Hepatocyte (in vitro differentiated cells): Measurements from ENCODE around the gene FOXO4. TPM values are rescaled to one million over a fixed set of nuclear protein-coding genes. Genes with fewer than 3 reads are reported as not detected.

ENCODE experiments used
- DNase-seq: peaks from one replicate; pipeline ENCODE4 v3.0.0-alpha.2; 2016; ENCODE audit warnings: low spot score
- H2AFZ ChIP-seq: fragments of 200-600 bp; sonication (generic); 2 replicates; pipeline ENCODE4 v1.6.0; 2016; ENCODE audit warnings: antibody characterized with exemption, mild to moderate bottlenecking
- H3K27ac ChIP-seq: fragments of 200-600 bp; sonication (generic); 2 replicates; pipeline ENCODE4 v1.5.1; 2016; ENCODE audit warnings: mild to moderate bottlenecking
- H3K27me3 ChIP-seq: fragments of 200-600 bp; sonication (generic); 2 replicates; pipeline ENCODE4 v1.6.1; 2016
- H3K36me3 ChIP-seq: fragments of 200-600 bp; sonication (generic); replicated peaks from 2 replicates; pipeline ENCODE4 v1.5.1; 2016; ENCODE audit warnings: low read depth; ENCODE audit not compliant: insufficient read depth
- H3K4me1 ChIP-seq: fragments of 200-600 bp; sonication (generic); 2 replicates; pipeline ENCODE4 v1.5.1; 2016; ENCODE audit warnings: mild to moderate bottlenecking, moderate library complexity; ENCODE audit not compliant: insufficient read depth
- H3K4me2 ChIP-seq: fragments of 200-600 bp; sonication (generic); 2 replicates; pipeline ENCODE4 v1.6.0; 2016
- H3K4me3 ChIP-seq: fragments of 200-600 bp; sonication (generic); 2 replicates; pipeline ENCODE4 v1.5.1; 2016; ENCODE audit warnings: mild to moderate bottlenecking
- H3K79me2 ChIP-seq: fragments of 200-600 bp; sonication (generic); 2 replicates; pipeline ENCODE4 v1.6.0; 2017; ENCODE audit warnings: mild to moderate bottlenecking
- H3K9me2 ChIP-seq: fragments of 200-600 bp; sonication (generic); replicated peaks from 2 replicates; pipeline ENCODE4 v1.6.0; 2017; ENCODE audit warnings: mild to moderate bottlenecking; ENCODE audit not compliant: insufficient read depth
- H3K9me3 ChIP-seq: fragments of 200-600 bp; sonication (generic); 2 replicates; pipeline ENCODE4 v1.5.1; 2016; ENCODE audit warnings: low read depth, mild to moderate bottlenecking
- H4K20me1 ChIP-seq: fragments of 200-600 bp; sonication (generic); 2 replicates; pipeline ENCODE4 v1.6.0; 2016; ENCODE audit warnings: mild to moderate bottlenecking; ENCODE audit not compliant: insufficient read depth, poor library complexity, severe bottlenecking
- CTCF ChIP-seq: fragments of 200-600 bp; sonication (generic); IDR thresholded peaks from 2 replicates; pipeline ENCODE4 v1.5.1; 2016; ENCODE audit warnings: antibody characterized with exemption, mild to moderate bottlenecking; ENCODE audit not compliant: poor library complexity
- EZH2 ChIP-seq: fragments of 200-600 bp; sonication (generic); IDR thresholded peaks from 2 replicates; pipeline ENCODE4 v1.6.1; 2016; ENCODE audit warnings: antibody characterized with exemption, mild to moderate bottlenecking, borderline replicate concordance
- EZH2phosphoT487 ChIP-seq: fragments of 200-600 bp; sonication (generic); IDR thresholded peaks from one replicate; pipeline ENCODE4 v1.6.1; 2018; ENCODE audit warnings: antibody characterized with exemption, mild to moderate bottlenecking, low read depth, moderate library complexity; ENCODE audit not compliant: unreplicated experiment, severe bottlenecking
- whole genome bisulfite sequencing: methylation state at CpG from one replicate; pipeline ENCODE4 v1.1.6; 2016; ENCODE audit warnings: low lambda C conversion rate; ENCODE audit errors: missing lambda C conversion rate; 5-methylcytosine and 5-hydroxymethylcytosine counted together
- polyA plus RNA-seq: library from polyadenylated mRNA; unstranded; fragments of >200 nt; fragmentation: Nextera tagmentation; extraction: Ambion mirVana; gene quantifications from 2 replicates; pipeline ENCODE4 v1.2.1, GENCODE V29; 2016
- total RNA-seq: library from RNA; depleted of rRNA; stranded (reverse); fragments of >200 nt; gene quantifications from 2 replicates; pipeline ENCODE4 v1.2.3, GENCODE V29; 2014

The FOXO4 gene
- total and polyA plus RNA-seq, 2 experiments from 2014 or later: 6.3 to 10.8 TPM

- Histone ChIP-seq H3K27ac (no peak overlapping the region), H3K4me3 (no peak overlapping the region), H3K4me2 (peak overlapping the region; percentile 76), H2AFZ (no peak overlapping the region), H3K9me2 (no peaks in the 10 kb centered on the region), H3K9me3 (no peaks in the 10 kb centered on the region), H4K20me1 (no peaks in the 10 kb centered on the region), H3K79me2 (peaks cover 8% of the 10 kb centered on the region), H3K27me3 (no peaks in the 10 kb centered on the region), H3K36me3 (no peaks in the 10 kb centered on the region), H3K4me1 (no peaks in the 10 kb centered on the region)
- 87% methylated on average over 10 of the region's 10 CpGs for WGBS
- no peak for TF ChIP-seq EZH2
- TF ChIP-seq CTCF: no peak
- no peak for TF ChIP-seq EZH2phosphoT487
- no peak for DNase-seq
These were observed 21.7 kb downstream of the FOXO4 start for GRCh38 chrX:71117358-71117757.

DNA sequence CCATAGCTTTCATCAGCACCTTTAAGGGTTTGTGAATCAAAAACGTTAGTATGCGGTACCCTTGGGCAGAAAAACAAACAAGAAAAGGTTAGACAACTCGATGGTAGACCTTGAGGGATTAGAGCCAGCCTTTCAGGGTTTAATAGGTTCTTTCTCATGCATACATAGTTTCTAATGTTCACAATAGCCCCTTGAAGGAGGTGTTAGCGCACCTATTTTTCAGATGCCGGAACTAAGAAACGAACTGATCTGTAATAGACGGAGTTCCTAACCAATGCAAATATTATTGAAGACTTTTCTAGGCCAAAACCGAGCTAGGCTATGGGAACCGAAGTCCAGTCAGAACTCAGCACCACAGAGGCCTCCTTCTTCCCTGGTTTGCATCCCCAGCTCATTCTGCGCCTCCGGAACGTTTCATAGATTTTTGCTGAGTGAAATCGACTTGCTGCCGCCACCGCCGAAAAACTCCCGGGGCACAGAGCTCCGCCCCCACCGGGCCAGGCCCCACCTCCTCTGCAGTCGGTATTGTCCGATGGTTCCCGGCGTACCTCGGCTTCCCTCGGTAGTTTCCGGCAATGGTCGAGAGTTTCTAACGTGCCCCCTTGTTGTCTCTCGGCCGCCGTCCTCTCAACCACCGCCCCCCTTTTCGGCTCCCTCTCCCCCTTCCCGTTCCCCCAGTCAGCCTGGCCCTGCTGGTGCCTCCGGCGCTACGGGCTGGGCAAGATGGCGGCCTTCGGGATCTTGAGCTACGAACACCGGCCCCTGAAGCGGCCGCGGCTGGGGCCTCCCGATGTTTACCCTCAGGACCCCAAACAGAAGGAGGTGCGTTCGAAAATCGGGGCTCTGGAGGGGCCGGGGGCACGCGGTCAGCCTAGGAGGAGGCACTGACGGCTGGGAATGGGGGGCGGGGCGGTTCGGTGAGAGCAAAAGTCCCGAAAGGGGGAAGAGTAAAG lies 22.7 kb downstream of the FOXO4 start, which contains the start of gene MED12:
MED12 (plus strand) TSS at position 565 of the 953 bp plus-strand sequence; CDS start at position 724, 159 bp downstream.
- Histone ChIP-seq H3K4me1 (no peaks in the 10 kb centered on the region), H3K9me2 (no peaks in the 10 kb centered on the region), H3K9me3 (no peaks in the 10 kb centered on the region), H3K4me2 (peak within 1 kb of the TSS; percentile 76), H3K4me3 (peak within 1 kb of the TSS; percentile 66), H3K79me2 (peaks cover 8% of the 10 kb centered on the region), H3K27me3 (no peaks in the 10 kb centered on the region), H2AFZ (peak within 1 kb of the TSS; percentile 87), H4K20me1 (no peaks in the 10 kb centered on the region), H3K36me3 (no peaks in the 10 kb centered on the region), H3K27ac (peak within 1 kb of the TSS; percentile 93)
- DNase-seq: peak; percentile 88
- no peak for TF ChIP-seq EZH2phosphoT487
- TF ChIP-seq CTCF: no peak
- TF ChIP-seq EZH2: no peak
- 34% methylated on average over 21 of the region's 56 CpGs for WGBS

- Histone ChIP-seq H3K9me2 (no peaks in the 10 kb centered on the region), H3K4me1 (no peaks in the 10 kb centered on the region)
- WGBS: 40% methylated on average over 17 of the region's 17 CpGs
These were observed 23.4 kb downstream of the FOXO4 start for GRCh38 chrX:71118985-71119535.

More at GRCh38 chrX:71118985-71119535, 23.4 kb downstream of the FOXO4 start:
- Histone ChIP-seq H3K9me3 (no peaks in the 10 kb centered on the region), H3K27me3 (no peaks in the 10 kb centered on the region), H2AFZ (peak overlapping the region; percentile 87), H3K4me2 (peak overlapping the region; percentile 75), H3K27ac (peak overlapping the region; percentile 93), H4K20me1 (no peaks in the 10 kb centered on the region), H3K4me3 (peak overlapping the region; percentile 66), H3K36me3 (no peaks in the 10 kb centered on the region), H3K79me2 (peaks cover 8% of the 10 kb centered on the region)
- DNase-seq: no peak
- TF ChIP-seq EZH2phosphoT487 (no peak), CTCF (no peak), EZH2 (no peak)
